ENCODE data around the gene SLC38A3. TPM values are rescaled to one million over a fixed set of nuclear protein-coding genes. Genes with fewer than 3 reads are reported as not detected.

The SLC38A3 gene
- total and polyA plus RNA-seq, 9 of the 15 experiments (the other 6 are each of a cell fraction or from before 2014, with no cell fraction given): 0.09 to 0.38 (median 0.16) TPM; not detected in 6

- TF ChIP-seq E2F3 (CRISPR knock-in tag; IDR thresholded peaks at IDR 0.05): no peak
Measured at GRCh38 chr3:50208677-50209344, 3.7 kb downstream of the SLC38A3 start (continued).

GRCh38 chr3:50210176-50210509, 5.1 kb downstream of the SLC38A3 start:
- FAIRE-seq (no peak), ATAC-seq (no peak), DNase-seq (ENCODE audit: extremely low read depth in 1 of 4, low spot score in 3 of 4) (no peak)
- H3K9me1 ChIP-seq (ENCODE audit: control insufficient read depth, insufficient read depth, low read length): no peaks in the 10 kb centered on the region
- ChIA-PET POLR2A (interaction anchor here (0.6 to 1.0 kb wide), 3 partner anchors 11 to 46 kb away, joined by 3 read pairs; no protein-coding TSS in a partner anchor), CTCF (ENCODE audit: low intra/inter-chr PET ratio) (no interaction called here)
- intact Hi-C loops (cut with micrococcal nuclease) (no loop called here), in situ Hi-C loops (cut with MboI) (no loop called here)
- H3K4me2 ChIP-seq (ENCODE audit: insufficient read depth, low read length): no peak overlapping the region
- no peak overlapping the region for H2AFZ ChIP-seq (ENCODE audit: low read depth, low read length)
- peaks cover 5 to 25% of the 10 kb centered on the region in 2 experiments; a peak in 4 of 5 replicates for H3K27me3 ChIP-seq (ENCODE audit: control insufficient read depth in 2 of 2, insufficient read depth in 2 of 2, low read length in 2 of 2)
- WGBS (ENCODE audit: insufficient coverage, low coverage, missing lambda C conversion rate): 14% methylated on average over 5 of the region's 5 CpGs
- H3K4me1 ChIP-seq (replicated peaks in 1 of 2; ENCODE audit: control insufficient read depth in 2 of 2, insufficient read depth in 2 of 2, low read length in 2 of 2): peaks cover 0 to 9% of the 10 kb centered on the region in 2 experiments; a peak in 2 of 5 replicates
- H3K27ac ChIP-seq (ENCODE audit: extremely low read depth, low read depth, low read length): no peak overlapping the region
- H3K4me3 ChIP-seq: no peak overlapping the region
- H3K36me3 ChIP-seq (ENCODE audit: control insufficient read depth, insufficient read depth, low read length): no peaks in the 10 kb centered on the region
- H3K79me2 ChIP-seq (ENCODE audit: control insufficient read depth, insufficient read depth, low read length): no peaks in the 10 kb centered on the region
- no TSS peak for BruUV-seq (replicated peaks)
- no peaks in the 10 kb centered on the region for H3K9me3 ChIP-seq (replicated peaks; ENCODE audit: control insufficient read depth, insufficient read depth, low read depth, low read length)
- no peaks in the 10 kb centered on the region for H4K20me1 ChIP-seq (replicated peaks; ENCODE audit: control insufficient read depth, insufficient read depth, low read length)
- H3K9ac ChIP-seq (ENCODE audit: insufficient read depth in 1 of 2, low read depth in 2 of 2, low read length in 2 of 2): no peak overlapping the region
- TF ChIP-seq E2F4 (CRISPR knock-in tag; IDR thresholded peaks at IDR 0.05; ENCODE audit: low read depth): no peak
- no peak for TF ChIP-seq HMGN3 (IDR thresholded peaks at IDR 0.05; ENCODE audit: borderline replicate concordance, extremely low read depth, insufficient read length, low read depth, low read length)
- no peak for TF ChIP-seq ZC3H11A (IDR thresholded peaks at IDR 0.05; ENCODE audit: low read depth, low read length)
- TF ChIP-seq GABPB1 (CRISPR knock-in tag; IDR thresholded peaks at IDR 0.05): no peak
- TF ChIP-seq CREB3L1 (IDR thresholded peaks at IDR 0.05; ENCODE audit: borderline replicate concordance, low read depth): no peak
- TF ChIP-seq RBM34 (IDR thresholded peaks at IDR 0.05; ENCODE audit: borderline replicate concordance, insufficient read depth, low read length): no peak
- TF ChIP-seq HNRNPH1 (optimal IDR thresholded peaks at IDR 0.05; ENCODE audit: low read depth, low read length): no peak
- no peak for TF ChIP-seq RHOXF2B (CRISPR knock-in tag; conservative IDR thresholded peaks at IDR 0.05)
- TF ChIP-seq MCM3 (IDR thresholded peaks at IDR 0.05): no peak
- no peak for TF ChIP-seq ARID2 (IDR thresholded peaks at IDR 0.05)
- no peak for TF ChIP-seq ZBTB34 (CRISPR knock-in tag; IDR thresholded peaks at IDR 0.05)
- TF ChIP-seq ZNF444 (CRISPR knock-in tag; IDR thresholded peaks at IDR 0.05): no peak
- no peak for TF ChIP-seq ZBTB1 (CRISPR knock-in tag; IDR thresholded peaks at IDR 0.05; ENCODE audit: borderline replicate concordance, low read depth)
- no peak for TF ChIP-seq ZBTB9 (CRISPR knock-in tag; IDR thresholded peaks at IDR 0.05)

All from K562 (cell line).